HepG2 (cell line): ENCODE results near the gene PIGL. TPM values are rescaled to one million over a fixed set of nuclear protein-coding genes. Genes with fewer than 3 reads are reported as not detected.

Experiments
- ATF2 ChIP-seq: sonication (generic); formaldehyde crosslinking; IDR thresholded peaks from 2 replicates; pipeline ENCODE4 v1.4.0; 2020; ENCODE audit warnings: missing genetic modification reagents
- CENPBD1 ChIP-seq: sonication (generic); formaldehyde crosslinking; IDR thresholded peaks from 2 replicates; pipeline ENCODE4 v1.8.0; 2022; ENCODE audit warnings: missing genetic modification reagents, low read depth, mild to moderate bottlenecking, borderline replicate concordance
- DR1 ChIP-seq: sonication (generic); formaldehyde crosslinking; IDR thresholded peaks from 2 replicates; pipeline ENCODE4 v1.8.0; 2021; ENCODE audit warnings: mild to moderate bottlenecking, missing genetic modification reagents, inconsistent platforms
- HIVEP1 ChIP-seq: sonication (generic); formaldehyde crosslinking; IDR thresholded peaks from 2 replicates; pipeline ENCODE4 v1.4.0; 2020; ENCODE audit warnings: mild to moderate bottlenecking, missing genetic modification reagents
- HOXA5 ChIP-seq: sonication (generic); formaldehyde crosslinking; IDR thresholded peaks from 2 replicates; pipeline ENCODE4 v1.4.0; 2020; ENCODE audit warnings: missing genetic modification reagents
- IRF2 ChIP-seq: IDR thresholded peaks from 2 replicates; pipeline ENCODE4 v1.6.1; 2018; ENCODE audit warnings: missing genetic modification reagents, missing compliant biosample characterization
- JUND ChIP-seq: sonication (generic); formaldehyde crosslinking; IDR thresholded peaks from 2 replicates; pipeline ENCODE4 v1.8.0; 2022; ENCODE audit warnings: mild to moderate bottlenecking, missing genetic modification reagents
- MBNL3 ChIP-seq: fragments of 250-450 bp; sonication (Bioruptor Pico); conservative IDR thresholded peaks from 2 replicates; pipeline ENCODE4 v1.8.0; 2022; ENCODE audit warnings: mild to moderate bottlenecking, inconsistent platforms
- MED13 ChIP-seq: sonication (generic); formaldehyde crosslinking; IDR thresholded peaks from 2 replicates; pipeline ENCODE4 v1.5.0; 2020; ENCODE audit warnings: missing genetic modification reagents
- MXI1 ChIP-seq: IDR thresholded peaks from 3 replicates; pipeline ENCODE4 v1.6.1; 2012; ENCODE audit warnings: low read depth, low read length, inconsistent platforms, borderline replicate concordance
- POGK ChIP-seq: sonication (generic); formaldehyde crosslinking; conservative IDR thresholded peaks from 2 replicates; pipeline ENCODE4 v1.8.0; 2022; ENCODE audit warnings: mild to moderate bottlenecking, moderate library complexity, missing genetic modification reagents
- PPARG ChIP-seq: conservative IDR thresholded peaks from 2 replicates; pipeline ENCODE4 v1.6.1; 2016; ENCODE audit warnings: missing biosample characterization, missing genetic modification reagents
- REPIN1 ChIP-seq: sonication (generic); formaldehyde crosslinking; IDR thresholded peaks from 2 replicates; pipeline ENCODE4 v1.8.0; 2022; ENCODE audit warnings: missing genetic modification reagents, low read depth, mild to moderate bottlenecking, borderline replicate concordance
- SUZ12 ChIP-seq: fragments of 150-350 bp; IDR thresholded peaks from 2 replicates; pipeline ENCODE4 v1.6.1; 2014; ENCODE audit warnings: low read depth, low read length
- SYNCRIP ChIP-seq: fragments of 200-400 bp; formaldehyde crosslinking; IDR thresholded peaks from 2 replicates; pipeline ENCODE4 v1.6.1; 2018; ENCODE audit warnings: mild to moderate bottlenecking, low read depth, low read length; ENCODE audit not compliant: insufficient read depth
- TMF1 ChIP-seq: sonication (generic); formaldehyde crosslinking; IDR thresholded peaks from 2 replicates; pipeline ENCODE4 v1.8.1; 2022; ENCODE audit warnings: low read depth, missing genetic modification reagents
- ZBTB21 ChIP-seq: sonication (generic); formaldehyde crosslinking; IDR thresholded peaks from 2 replicates; pipeline ENCODE4 v1.4.0; 2020; ENCODE audit warnings: missing genetic modification reagents
- ZBTB38 ChIP-seq: sonication (generic); formaldehyde crosslinking; IDR thresholded peaks from 2 replicates; pipeline ENCODE4 v1.5.1; 2020; ENCODE audit warnings: mild to moderate bottlenecking, missing genetic modification reagents
- ZBTB49 ChIP-seq: sonication (generic); formaldehyde crosslinking; IDR thresholded peaks from 2 replicates; pipeline ENCODE4 v1.4.0; 2020; ENCODE audit warnings: missing genetic modification reagents, borderline replicate concordance
- ZGPAT ChIP-seq: IDR thresholded peaks from 2 replicates; pipeline ENCODE4 v1.6.1; 2016; ENCODE audit warnings: mild to moderate bottlenecking
- ZNF337 ChIP-seq: sonication (generic); formaldehyde crosslinking; IDR thresholded peaks from 2 replicates; pipeline ENCODE4 v1.5.1; 2020; ENCODE audit warnings: missing genetic modification reagents, low read depth, mild to moderate bottlenecking, borderline replicate concordance
- ZNF33B ChIP-seq: sonication (generic); formaldehyde crosslinking; IDR thresholded peaks from 2 replicates; pipeline ENCODE4 v1.5.1; 2020; ENCODE audit warnings: mild to moderate bottlenecking, missing genetic modification reagents
- ZNF510 ChIP-seq: sonication (generic); formaldehyde crosslinking; IDR thresholded peaks from 2 replicates; pipeline ENCODE4 v1.4.0; 2020; ENCODE audit warnings: low read depth, mild to moderate bottlenecking, missing genetic modification reagents
- ZNF572 ChIP-seq: sonication (generic); formaldehyde crosslinking; IDR thresholded peaks from 2 replicates; pipeline ENCODE4 v1.5.1; 2020; ENCODE audit warnings: mild to moderate bottlenecking, missing genetic modification reagents
- ZNF747 ChIP-seq: sonication (generic); formaldehyde crosslinking; IDR thresholded peaks from 2 replicates; pipeline ENCODE4 v1.8.1; 2023; ENCODE audit warnings: missing genetic modification reagents, mild to moderate bottlenecking, borderline replicate concordance
- polyA plus RNA-seq, 8 experiments: library from polyadenylated mRNA; depleted of rRNA in 3 of 8; stranded (reverse) in 7 of 8; unstranded in 1 of 8; fragments of >200 nt; fragmentation: Illumina TruSeq in 4 of 8; extraction: Trizol in 4 of 8; gene quantifications; 2 replicates each; pipeline versions ENCODE4 v1.2.1 to v1.2.3, GENCODE V29; 2011 to 2016; ENCODE audit warnings: low read depth in 4 of 8, missing spikeins in 1 of 8, mixed read lengths in 1 of 8; ENCODE audit not compliant: insufficient read depth in 1 of 8
- total RNA-seq, 5 experiments: library from RNA; depleted of rRNA; stranded (reverse); fragments of >200 nt; fragmentation: Illumina TruSeq; extraction: Trizol; gene quantifications; 2 replicates each; pipeline ENCODE4 v1.2.3, GENCODE V29; 2016; ENCODE audit warnings: low read depth in 1 of 5

The PIGL gene
- total and polyA plus RNA-seq, 2 of the 13 experiments (the other 11 are each of a cell fraction or from before 2014, with no cell fraction given): 28.5 to 63.8 TPM

- TF ChIP-seq HOXA5 (peak; percentile 37; the same call in 1 of the 2 replicates), ZBTB21 (peak; percentile 19; the same call in 1 of the 2 replicates), ZNF510 (CRISPR knock-in tag) (no peak), TMF1 (no peak), ZBTB38 (no peak), SUZ12 (no peak), ZBTB49 (CRISPR knock-in tag) (no peak), ZNF747 (CRISPR knock-in tag) (no peak), ZNF33B (no peak), CENPBD1 (no peak), JUND (CRISPR knock-in tag) (no peak), DR1 (CRISPR knock-in tag) (0 out of 2 replicates have a peak, but pooled peaks have one; percentile 62), MXI1 (peak; percentile 14; the same call in 1 of the 3 replicates), HIVEP1 (0 out of 2 replicates have a peak, but pooled peaks have one; percentile 41), MBNL3 (CRISPR knock-in tag) (no peak), ZNF572 (no peak), MED13 (CRISPR knock-in tag) (no peak), IRF2 (0 out of 2 replicates have a peak, but pooled peaks have one; percentile 21), REPIN1 (CRISPR knock-in tag) (0 out of 2 replicates have a peak, but pooled peaks have one; percentile 16), PPARG (CRISPR knock-in tag) (no peak), ZNF337 (no peak), POGK (no peak), SYNCRIP (no peak), ZGPAT (CRISPR knock-in tag) (peak; percentile 40; the same call in 1 of the 2 replicates), ATF2 (CRISPR knock-in tag) (no peak; the same call in 1 of the 2 replicates)
These were observed 135.3 kb downstream of the PIGL start (continued) for GRCh38 chr17:16352303-16352666.
